ENCODE data around the gene THAP7. TPM values are rescaled to one million over a fixed set of nuclear protein-coding genes. Genes with fewer than 3 reads are reported as not detected.

THAP7 gene
- total RNA-seq, 1 experiment from 2014 or later, result 24.6 TPM

GRCh38 chr22:20995329-20996030, 6.4 kb downstream of the THAP7 start:
- Mint-ChIP-seq H3K4me3 (no peak overlapping the region; a peak in 1 of 5 replicates), H3K27me3 (ENCODE audit: low read depth) (no peaks in the 10 kb centered on the region), H3K27ac (peak overlapping the region in 1 of 3 experiments; percentile 23; a peak in 1 of 7 replicates), H3K36me3 (ENCODE audit: insufficient read depth in 1 of 3, low read depth in 3 of 3) (peaks cover 2 to 23% (median 8%) of the 10 kb centered on the region in 3 experiments; a peak in 5 of 7 replicates), H3K4me1 (peaks cover 0 to under 1% of the 10 kb centered on the region in 2 experiments; a peak in 1 of 4 replicates), H3K9me3 (no peaks in the 10 kb centered on the region)
- no peak overlapping the region for H3K4me2 ChIP-seq (ENCODE audit: insufficient read depth, insufficient read length, low read length)
- H4K5ac ChIP-seq (ENCODE audit: insufficient read length, low read depth, low read length), result no peak overlapping the region
- no peak overlapping the region for H2BK20ac ChIP-seq (ENCODE audit: low read depth, low read length, poor library complexity, severe bottlenecking)
- H2AK5ac ChIP-seq (ENCODE audit: insufficient read length, low read length), result no peak overlapping the region
- no peak overlapping the region for H3K56ac ChIP-seq (ENCODE audit: insufficient read length, low read depth, low read length)
- H3K9ac ChIP-seq (ENCODE audit: extremely low read depth, insufficient read length, low read length), result no peak overlapping the region
- no peaks in the 10 kb centered on the region for H3K9me3 ChIP-seq (ENCODE audit: control insufficient read depth, low read depth, low read length)
- no peak overlapping the region for H2BK15ac ChIP-seq (ENCODE audit: low read depth, low read length)
- H3K79me2 ChIP-seq (ENCODE audit: insufficient read depth, low read length), result no peaks in the 10 kb centered on the region
- H4K20me1 ChIP-seq (ENCODE audit: control insufficient read depth, insufficient read depth, insufficient read length), result no peaks in the 10 kb centered on the region
- no peaks in the 10 kb centered on the region for H3K23me2 ChIP-seq (ENCODE audit: insufficient read length, low read depth, low read length, poor library complexity, severe bottlenecking)
- no peak overlapping the region for H3K18ac ChIP-seq (ENCODE audit: insufficient read length, low read depth, low read length)
- no peak overlapping the region for H3K4ac ChIP-seq (ENCODE audit: low read depth, low read length)
- no peak overlapping the region for H4K91ac ChIP-seq (ENCODE audit: insufficient read length, low read depth, low read length)
- H3K14ac ChIP-seq (ENCODE audit: insufficient read depth, low read length), result no peak overlapping the region
- H2BK5ac ChIP-seq (ENCODE audit: insufficient read length, low read length), result no peak overlapping the region
- H3K23ac ChIP-seq (ENCODE audit: insufficient read length, low read depth, low read length), result no peak overlapping the region
- no peak overlapping the region for H3T11ph ChIP-seq (ENCODE audit: low read length)
- no peaks in the 10 kb centered on the region for H3K4me1 ChIP-seq (ENCODE audit: insufficient read depth, low read length)
- no CpG with 5 or more reads among the region's 23 CpGs for WGBS (ENCODE audit: extremely low coverage, insufficient read length, low lambda C conversion rate)
- no peaks in the 10 kb centered on the region for H3K79me1 ChIP-seq (ENCODE audit: insufficient read depth, low read depth, low read length, poor library complexity, severe bottlenecking)
- DNase-seq, result no peak
- no peak overlapping the region for H4K8ac ChIP-seq (replicated peaks; ENCODE audit: insufficient read length, low read depth, low read length)
- H3K27ac ChIP-seq (ENCODE audit: insufficient read length, low read depth, low read length), result no peak overlapping the region
- no peaks in the 10 kb centered on the region for H3K27me3 ChIP-seq (ENCODE audit: insufficient read depth, low read length)
- no peak overlapping the region for H2BK120ac ChIP-seq (ENCODE audit: low read depth, low read length, poor library complexity, severe bottlenecking)
- no peak for TF ChIP-seq CTCF (conservative IDR thresholded peaks at IDR 0.05)
- no peak overlapping the region for H2BK12ac ChIP-seq (ENCODE audit: insufficient read length, low read depth, low read length)
- no peak overlapping the region for H2AFZ ChIP-seq (ENCODE audit: low read length)

Data from H9 (cell line).